B cell (primary cell): ENCODE data around the gene RPS6KL1. TPM values are rescaled to one million over a fixed set of nuclear protein-coding genes. Genes with fewer than 3 reads are reported as not detected.

Experiments used
- ATAC-seq: fragments of 200-7000 bp; cut with Tn5 transposase; one replicate; pipeline ENCODE4 v1.10.0; 2021; ENCODE audit warnings: low read depth, mild to moderate bottlenecking, moderate number of reproducible peaks, moderate library complexity
- CTCF ChIA-PET: fragments of 350-600 bp; sonication (Branson Sonifier 250); formaldehyde crosslinking; loops from one replicate; lab custom pipeline; 2021; ENCODE audit warnings: antibody characterized with exemption, inconsistent platforms; lab: Charles Lee
- POLR2A ChIA-PET: fragments of 350-600 bp; sonication (Branson Sonifier 250); formaldehyde crosslinking; loops from one replicate; lab custom pipeline; 2021; ENCODE audit warnings: antibody characterized with exemption; lab: Charles Lee
- DNase-seq: peaks from one replicate; pipeline ENCODE4 v3.0.0; 2013
- H2AFZ ChIP-seq: 2 replicates; pipeline ENCODE4 v1.6.1; 2012; ENCODE audit warnings: mild to moderate bottlenecking, low read depth, low read length; ENCODE audit not compliant: insufficient read depth, poor library complexity, severe bottlenecking
- H3K27ac ChIP-seq, 2 donors: 1 replicate in 1 of 2; 2 replicates in 1 of 2; pipeline ENCODE4 v1.5.1; 2012 to 2013; ENCODE audit warnings: low read length in 2 of 2, mild to moderate bottlenecking in 2 of 2, moderate library complexity in 1 of 2
- H3K27me3 ChIP-seq, 4 experiments: fragments of 200-600 bp in 1 of 4; sonication (generic) in 1 of 4; replicated peaks in 1 of 4; 1 replicate in 2 of 4; 2 replicates in 2 of 4; pipeline versions ENCODE4 v1.6.1 to v1.7.0; 2013 to 2016; ENCODE audit warnings: low read length in 3 of 4, mild to moderate bottlenecking in 2 of 4, mixed read lengths in 1 of 4, moderate library complexity in 1 of 4; ENCODE audit not compliant: insufficient read depth in 4 of 4, control insufficient read depth in 3 of 4; ENCODE audit errors: control extremely low read depth in 1 of 4
- H3K36me3 ChIP-seq, 2 experiments: replicated peaks in 1 of 2; 1 replicate in 1 of 2; 2 replicates in 1 of 2; pipeline versions ENCODE4 v1.6.1 to v1.7.1; 2013; ENCODE audit warnings: low read length in 1 of 2; ENCODE audit not compliant: insufficient read depth in 2 of 2, control insufficient read depth in 1 of 2; ENCODE audit errors: control extremely low read depth in 1 of 2, extremely low read depth in 1 of 2
- H3K4me1 ChIP-seq, 2 donors: fragments of 200-600 bp in 1 of 2; sonication (generic) in 1 of 2; 1 replicate in 1 of 2; 2 replicates in 1 of 2; pipeline versions ENCODE4 v1.5.1 to v1.6.1; 2013 to 2017; ENCODE audit warnings: low read length in 2 of 2; ENCODE audit not compliant: control insufficient read depth in 2 of 2, insufficient read depth in 2 of 2
- H3K4me2 ChIP-seq: replicated peaks from 2 replicates; pipeline ENCODE3; 2012; ENCODE audit warnings: mild to moderate bottlenecking, low read depth, low read length; ENCODE audit not compliant: poor library complexity, severe bottlenecking
- H3K4me3 ChIP-seq, 5 experiments: fragments of 200-600 bp in 1 of 5; sonication (generic) in 1 of 5; 1 replicate in 3 of 5; 2 replicates in 2 of 5; pipeline versions ENCODE4 v1.5.1 to v1.7.0; 2011 to 2016; ENCODE audit warnings: low read length in 4 of 5, mild to moderate bottlenecking in 4 of 5, low read depth in 2 of 5, control low read depth in 1 of 5, moderate library complexity in 1 of 5; ENCODE audit not compliant: insufficient read depth in 1 of 5; ENCODE audit errors: control extremely low read depth in 1 of 5, extremely low read depth in 1 of 5
- H3K79me2 ChIP-seq: fragments of 200-600 bp; sonication (generic); one replicate; pipeline ENCODE4 v1.6.0; 2016; ENCODE audit warnings: low read length; ENCODE audit not compliant: control insufficient read depth, insufficient read depth
- H3K9ac ChIP-seq: fragments of 200-600 bp; sonication (generic); 2 replicates; pipeline ENCODE4 v1.6.1; 2017; ENCODE audit warnings: mild to moderate bottlenecking, low read length, moderate library complexity
- H3K9me3 ChIP-seq, 3 donors: one replicate each; pipeline versions ENCODE4 v1.6.1 to v1.7.1; 2013; ENCODE audit warnings: low read length in 2 of 3; ENCODE audit not compliant: control insufficient read depth in 2 of 3, insufficient read depth in 1 of 3; ENCODE audit errors: control extremely low read depth in 1 of 3
- H4K20me1 ChIP-seq: 2 replicates; pipeline ENCODE4 v1.6.0; 2012; ENCODE audit warnings: mild to moderate bottlenecking, low read length; ENCODE audit not compliant: insufficient read depth, control insufficient read depth, poor library complexity, severe bottlenecking
- H3K27ac Mint-ChIP-seq: one replicate; pipeline ENCODE4 v1.8.0; 2021; ENCODE audit warnings: mixed read lengths
- H3K27me3 Mint-ChIP-seq: one replicate; pipeline ENCODE4 v1.8.0; 2021; ENCODE audit warnings: mixed read lengths
- H3K4me1 Mint-ChIP-seq: one replicate; pipeline ENCODE4 v1.8.0; 2021; ENCODE audit warnings: mixed read lengths
- H3K4me3 Mint-ChIP-seq: one replicate; pipeline ENCODE4 v1.8.0; 2021; ENCODE audit warnings: mixed read lengths
- H3K9me3 Mint-ChIP-seq: one replicate; pipeline ENCODE4 v1.8.0; 2022; ENCODE audit warnings: mixed read lengths; ENCODE audit not compliant: insufficient read depth
- CTCF ChIP-seq: fragments of 200-600 bp; IDR thresholded peaks from one replicate; pipeline ENCODE4 v1.8.0; 2022; ENCODE audit warnings: antibody characterized with exemption, mild to moderate bottlenecking
- EZH2 ChIP-seq: IDR thresholded peaks from 2 replicates; pipeline ENCODE4 v1.6.1; 2012; ENCODE audit warnings: borderline replicate concordance, low read depth, mild to moderate bottlenecking, moderate library complexity, low read length; ENCODE audit not compliant: insufficient read depth, poor library complexity, severe bottlenecking
- WGBS: methylation state at CpG from one replicate; pipeline ENCODE4 v1.1.5; 2013; ENCODE audit warnings: missing lambda C conversion rate; ENCODE audit not compliant: insufficient coverage; 5-methylcytosine and 5-hydroxymethylcytosine counted together
- intact Hi-C: fragments of 100-400 bp; cut with micrococcal nuclease; formaldehyde crosslinking; loops from one replicate; pipeline ENCODE4 v1.10.0; 2022
- polyA plus RNA-seq: library from polyadenylated mRNA; depleted of rRNA; stranded (reverse); fragments of >200 nt; gene quantifications from 2 replicates; pipeline ENCODE4 v1.2.3, GENCODE V29; 2012
- total RNA-seq, 2 donors: library from RNA; stranded (reverse); fragments of 120-200 nt in 1 of 2; gene quantifications; 1 replicate in 1 of 2; 2 replicates in 1 of 2; pipeline versions ENCODE4 v1.2.3 to v1.2.4, GENCODE V29; 2013 to 2022

The RPS6KL1 gene
- total and polyA plus RNA-seq, 2 donors (not counting 1 experiment from before 2014, with no cell fraction given) = 3.4 to 4.4 TPM

GRCh38 chr14:74961238-74961911, 38.3 kb upstream of the RPS6KL1 start:
- Histone ChIP-seq H3K4me1 (peaks cover 17 to 22% of the 10 kb centered on the region in 2 donors), H3K27me3 (peaks cover 0 to 3% (median 0%) of the 10 kb centered on the region in 4 experiments), H4K20me1 (no peaks in the 10 kb centered on the region), H3K9ac (no peak overlapping the region), H3K27ac (no peak overlapping the region), H3K36me3 (no peaks in the 10 kb centered on the region), H2AFZ (no peak overlapping the region), H3K9me3 (no peaks in the 10 kb centered on the region), H3K4me2 (no peak overlapping the region), H3K79me2 (no peaks in the 10 kb centered on the region), H3K4me3 (no peak overlapping the region)
- Mint-ChIP-seq H3K4me1 (peaks cover 21% of the 10 kb centered on the region), H3K27me3 (peaks cover 3% of the 10 kb centered on the region), H3K4me3 (no peak overlapping the region), H3K27ac (no peak overlapping the region), H3K9me3 (no peaks in the 10 kb centered on the region)
- CTCF ChIA-PET = interaction anchor here (0.8 to 2.2 kb wide), 7 partner anchors 9 to 100 kb away, joined by 3 to 7 read pairs (median 5); no protein-coding TSS in a partner anchor
- TF ChIP-seq EZH2 = no peak
- no peak for TF ChIP-seq CTCF
- no peak for DNase-seq
- POLR2A ChIA-PET = interaction anchor here (0.7 kb wide), 2 partner anchors 19 to 119 kb away, joined by 3 read pairs; no protein-coding TSS in a partner anchor
- WGBS = 80% methylated on average over 2 of the region's 5 CpGs
- intact Hi-C loops = no loop called here
- ATAC-seq = no peak

GRCh38 chr14:74960736-74961135, 37.7 kb upstream of the RPS6KL1 start:
- Histone ChIP-seq H3K36me3 (no peaks in the 10 kb centered on the region), H3K79me2 (no peaks in the 10 kb centered on the region), H3K9me3 (no peaks in the 10 kb centered on the region), H3K27me3 (peaks cover 0 to 10% (median 2%) of the 10 kb centered on the region in 4 experiments), H3K4me1 (peaks cover 17 to 24% of the 10 kb centered on the region in 2 donors), H3K9ac (no peak overlapping the region), H4K20me1 (no peaks in the 10 kb centered on the region), H3K4me2 (no peak overlapping the region), H2AFZ (no peak overlapping the region), H3K4me3 (no peak overlapping the region), H3K27ac (no peak overlapping the region)
- no peaks in the 10 kb centered on the region for H3K9me3 Mint-ChIP-seq
- intact Hi-C loops = no loop called here
- 95% methylated on average over 4 of the region's 4 CpGs for WGBS
- ChIA-PET CTCF (interaction anchor here (0.8 to 2.2 kb wide), 5 partner anchors 13 to 100 kb away, joined by 3 to 7 read pairs (median 5); no protein-coding TSS in a partner anchor), POLR2A (no interaction called here)
- peaks cover 3% of the 10 kb centered on the region for H3K27me3 Mint-ChIP-seq
- TF ChIP-seq CTCF (no peak), EZH2 (no peak)
- ATAC-seq (no peak), DNase-seq (no peak)
- H3K4me1 Mint-ChIP-seq = peaks cover 22% of the 10 kb centered on the region
- no peak overlapping the region for H3K4me3 Mint-ChIP-seq
- no peak overlapping the region for H3K27ac Mint-ChIP-seq
